Dermis blood vessel endothelial cell (primary cell): ENCODE measurements around the gene UVRAG. TPM values are rescaled to one million over a fixed set of nuclear protein-coding genes. Genes with fewer than 3 reads are reported as not detected.

Experiments
- DNase-seq: peaks from one replicate; pipeline ENCODE4 v3.0.0; 2010
- total RNA-seq: library from RNA; depleted of rRNA; stranded (reverse); fragments of >200 nt; gene quantifications from 2 replicates; pipeline ENCODE4 v1.2.3, GENCODE V29; 2014

UVRAG gene
- total RNA-seq, 1 donor from 2014 or later: 98.2 TPM

DNA sequence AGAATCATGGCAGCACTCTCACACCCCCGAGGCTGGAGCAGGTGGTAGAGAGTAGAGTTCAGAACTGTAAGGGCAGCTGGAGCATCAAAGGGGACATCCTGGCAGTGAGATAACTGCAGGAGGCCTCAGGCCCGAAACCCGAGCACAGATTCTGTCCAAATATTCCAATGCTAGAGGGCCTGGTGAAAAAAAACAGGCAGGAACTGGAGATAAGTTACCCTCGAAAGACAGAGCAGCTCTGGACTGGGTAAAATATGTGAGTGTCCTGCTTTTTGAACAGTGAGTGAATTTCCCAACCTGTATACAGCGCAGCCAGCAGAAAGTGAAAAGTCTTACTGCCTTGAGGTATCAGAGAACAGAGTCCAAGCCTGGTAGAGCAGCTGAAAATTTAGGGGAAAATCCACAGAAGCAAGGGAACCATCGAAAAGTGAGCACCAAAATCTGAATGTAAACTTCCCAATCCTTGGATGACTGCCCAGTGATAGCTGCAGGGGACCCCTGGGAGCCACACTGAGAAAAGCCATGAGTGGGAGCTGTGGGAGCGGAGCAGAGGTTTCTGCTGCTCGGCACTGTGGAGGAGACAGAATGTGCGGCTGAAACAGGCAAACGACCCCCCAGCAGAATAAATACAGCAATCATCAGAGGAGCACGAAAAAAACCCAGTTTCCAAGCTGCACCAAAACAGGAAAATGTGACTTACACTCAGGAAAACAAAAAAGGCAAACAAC lies 340.7 kb downstream of the UVRAG start:
- peak; percentile 21 for DNase-seq

DNA sequence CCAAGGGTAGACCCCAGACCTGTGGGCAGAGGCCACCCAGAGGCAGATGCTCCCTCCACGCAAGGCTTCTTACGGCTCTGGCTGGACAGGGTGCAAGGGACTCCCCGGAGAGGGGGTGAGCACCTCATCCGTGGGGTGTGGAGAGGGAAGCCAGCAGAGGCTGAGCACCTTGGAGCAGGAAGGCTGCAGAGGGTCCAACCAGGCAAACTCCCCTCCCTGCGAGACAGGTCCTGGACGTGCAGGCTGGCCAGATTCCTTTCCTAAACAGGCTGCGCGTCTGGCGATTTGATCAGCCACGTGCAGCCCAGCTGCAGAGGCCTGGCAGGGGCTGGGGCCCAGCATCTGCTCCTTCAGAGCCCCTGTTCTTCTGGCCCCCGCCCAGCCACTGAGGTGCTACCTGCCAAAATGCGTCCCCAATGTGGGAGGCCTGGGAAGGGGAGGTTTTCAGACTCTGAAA lies 342.0 kb downstream of the UVRAG start:
- DNase-seq: no peak

DNA sequence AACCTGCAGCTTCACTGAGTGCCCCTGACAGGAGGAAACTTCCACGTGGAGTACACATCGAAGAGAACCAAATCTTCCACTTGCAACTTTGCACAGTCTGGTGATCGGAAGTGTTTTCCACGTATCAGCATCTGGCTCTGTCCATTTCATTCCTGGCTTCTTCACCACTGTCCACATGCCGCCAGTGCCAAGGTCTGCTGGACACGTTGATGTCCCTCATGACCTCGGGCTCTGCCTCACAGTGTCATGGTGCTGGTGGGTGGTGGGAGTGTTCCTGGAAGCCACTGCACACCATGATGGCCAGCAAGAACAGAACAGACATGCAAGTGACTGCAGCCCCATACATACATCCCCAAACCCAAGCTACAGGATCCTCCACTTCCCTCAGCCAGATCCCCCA lies 342.9 kb downstream of the UVRAG start:
- no peak for DNase-seq

DNA sequence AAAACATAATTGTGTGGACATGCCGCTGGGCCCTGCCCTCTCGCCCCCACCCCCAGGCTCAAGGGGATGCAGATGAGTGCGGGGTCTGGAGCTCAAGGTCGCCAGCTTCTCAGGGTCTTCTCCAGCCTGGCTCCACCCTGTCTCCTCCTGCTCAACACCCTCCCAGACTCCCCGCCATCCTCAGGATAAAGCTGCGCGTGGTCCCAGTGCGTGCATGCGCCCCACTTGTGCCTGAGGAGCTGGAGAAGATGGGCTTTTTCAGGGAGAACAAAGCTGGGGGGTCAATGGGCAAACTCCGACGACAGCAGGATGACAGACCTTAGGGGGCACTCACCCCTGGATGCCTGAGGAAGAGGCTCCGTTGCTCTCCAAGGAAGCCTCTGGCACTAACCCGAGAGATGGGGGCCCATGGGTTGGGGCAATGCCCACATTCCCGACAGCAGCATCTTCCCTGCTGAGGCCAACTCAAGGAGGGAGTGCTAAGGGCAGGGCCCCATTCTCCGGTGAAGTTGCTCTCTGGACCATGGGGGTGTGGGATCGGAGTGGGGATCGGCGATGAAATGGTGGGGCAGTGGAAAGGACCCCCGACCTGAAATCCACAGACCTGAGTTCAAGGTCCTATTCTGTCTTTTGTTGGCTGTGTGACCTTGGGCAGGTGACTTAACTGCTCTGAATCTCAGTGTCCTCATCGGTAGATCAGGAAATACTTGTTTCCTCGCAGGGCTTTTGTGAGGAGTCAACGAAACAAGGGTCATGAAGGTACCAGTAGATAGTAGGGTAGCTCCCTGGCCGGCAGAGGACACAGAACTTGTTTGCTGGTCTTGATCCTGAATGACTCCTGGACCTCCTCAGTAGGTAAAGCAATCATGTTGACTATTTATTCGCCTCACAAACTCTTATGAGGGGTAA lies 343.6 kb downstream of the UVRAG start:
- no peak for DNase-seq

DNA sequence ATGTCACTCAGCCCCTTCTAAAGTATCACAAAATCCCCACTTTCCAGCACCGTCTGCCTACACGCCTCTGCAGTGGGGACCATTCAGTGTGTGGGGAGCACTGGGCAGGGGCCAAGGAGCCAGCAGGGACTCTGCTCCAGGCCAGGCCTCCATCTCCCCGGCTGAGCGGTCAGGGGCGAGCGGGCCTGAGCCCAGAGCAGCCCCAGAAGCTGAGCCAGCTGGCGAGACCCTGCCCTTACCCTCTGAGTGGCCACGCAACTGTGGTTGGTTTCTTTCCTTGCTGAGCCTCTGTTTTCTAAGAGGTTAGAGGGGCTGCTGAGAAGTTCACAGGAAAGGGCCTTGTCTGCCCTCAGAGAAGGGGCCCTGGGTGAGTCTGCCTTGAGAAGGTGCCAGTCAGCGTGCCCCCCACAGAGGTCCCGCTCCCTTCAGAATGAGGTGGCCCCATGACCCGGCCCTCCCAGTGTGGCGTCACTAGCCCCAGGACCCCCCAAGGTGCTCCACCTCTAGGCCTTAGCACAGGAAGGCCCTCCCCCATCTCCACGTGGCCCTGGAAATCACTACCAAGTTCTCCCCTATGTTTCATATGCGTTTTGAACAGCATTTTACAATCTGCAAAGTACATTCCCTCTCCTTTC lies 344.4 kb downstream of the UVRAG start:
- DNase-seq: no peak

DNA sequence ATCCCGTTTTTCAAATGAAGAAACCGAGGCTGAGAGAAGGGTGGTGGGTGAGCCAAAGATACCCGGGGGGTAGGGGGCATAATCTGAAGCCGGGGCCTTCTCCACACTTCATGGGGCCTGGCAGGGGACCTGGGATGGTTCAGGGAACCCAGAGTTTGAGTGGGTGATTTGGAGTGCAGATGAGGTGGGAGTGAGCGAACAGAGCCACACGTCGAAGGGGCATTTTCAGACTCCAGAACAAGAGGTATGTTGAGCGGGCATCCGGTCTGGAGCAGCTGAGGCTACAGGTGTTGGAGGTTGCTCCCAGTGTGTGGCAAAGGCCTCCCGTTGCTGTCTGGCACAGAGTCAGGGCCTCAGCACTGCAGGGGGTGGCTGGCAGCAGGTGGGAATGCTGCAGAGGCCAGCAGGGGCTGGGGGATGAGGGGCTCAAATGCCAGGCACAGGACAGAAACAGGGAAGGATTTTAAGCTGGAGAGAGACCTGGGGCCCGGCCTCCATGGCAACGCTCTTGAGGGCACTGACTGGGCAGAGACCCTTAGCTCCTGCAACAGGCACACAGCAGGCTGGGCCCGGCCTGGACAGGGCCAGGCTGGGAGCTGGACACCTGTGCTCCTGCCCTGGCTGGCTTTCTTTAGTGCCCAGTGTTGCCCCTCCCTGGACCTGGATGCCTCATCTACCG lies 345.1 kb downstream of the UVRAG start:
- DNase-seq: no peak

DNA sequence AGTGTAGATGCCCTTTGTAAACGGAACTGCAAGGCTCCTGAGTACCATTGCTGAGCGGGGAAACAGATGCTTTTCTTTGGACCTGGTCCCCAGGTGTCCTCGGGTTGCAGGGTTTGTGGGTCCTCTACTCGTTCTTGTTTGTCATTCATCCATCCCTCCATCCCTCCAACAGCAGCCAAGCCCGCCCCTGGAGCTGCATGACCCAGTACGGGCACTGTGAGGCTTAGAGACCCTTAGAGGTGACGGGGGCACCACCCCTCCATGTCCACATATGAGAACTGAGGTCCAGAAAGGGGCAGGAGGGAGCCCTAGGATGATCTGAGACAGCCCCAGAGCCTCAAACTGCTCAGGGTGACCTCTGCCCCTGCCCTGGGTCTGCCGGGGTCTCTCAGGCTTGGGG lies 345.8 kb downstream of the UVRAG start:
- DNase-seq: no peak

DNA sequence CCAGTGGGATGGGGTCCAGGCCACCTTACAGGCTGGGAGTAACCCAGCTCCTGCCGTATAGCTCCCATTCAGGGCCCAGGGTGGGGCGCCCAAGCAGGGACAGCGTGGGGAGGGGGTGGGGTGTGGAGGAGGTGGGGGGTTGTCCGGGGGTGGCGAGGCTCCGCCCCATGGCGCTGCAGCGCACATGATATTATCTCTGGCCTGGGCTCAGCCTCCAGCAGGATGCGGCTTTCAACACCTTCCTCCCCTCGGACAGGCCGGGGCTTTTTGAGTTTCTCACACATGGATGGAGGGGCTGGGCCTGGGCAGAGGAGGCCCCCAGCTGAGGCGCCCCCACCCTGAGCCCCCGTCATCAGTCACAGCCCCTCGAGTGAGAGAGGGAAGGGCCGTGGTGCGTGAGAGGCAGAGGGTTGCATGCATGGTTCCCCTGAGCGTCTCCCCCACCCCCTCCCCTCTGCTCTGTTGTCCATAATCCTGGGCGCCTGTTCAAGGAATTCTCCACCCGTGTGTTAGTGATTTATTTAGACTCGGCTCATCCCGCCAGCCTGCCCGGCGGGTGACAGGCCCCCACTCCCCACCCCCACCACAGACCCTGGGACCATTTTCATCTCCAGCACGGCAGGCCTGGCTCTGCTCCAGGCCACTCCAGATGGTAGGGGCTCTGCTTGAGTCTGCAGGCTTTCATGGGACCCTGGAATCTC lies 346.4 kb downstream of the UVRAG start:
- no peak for DNase-seq

DNA sequence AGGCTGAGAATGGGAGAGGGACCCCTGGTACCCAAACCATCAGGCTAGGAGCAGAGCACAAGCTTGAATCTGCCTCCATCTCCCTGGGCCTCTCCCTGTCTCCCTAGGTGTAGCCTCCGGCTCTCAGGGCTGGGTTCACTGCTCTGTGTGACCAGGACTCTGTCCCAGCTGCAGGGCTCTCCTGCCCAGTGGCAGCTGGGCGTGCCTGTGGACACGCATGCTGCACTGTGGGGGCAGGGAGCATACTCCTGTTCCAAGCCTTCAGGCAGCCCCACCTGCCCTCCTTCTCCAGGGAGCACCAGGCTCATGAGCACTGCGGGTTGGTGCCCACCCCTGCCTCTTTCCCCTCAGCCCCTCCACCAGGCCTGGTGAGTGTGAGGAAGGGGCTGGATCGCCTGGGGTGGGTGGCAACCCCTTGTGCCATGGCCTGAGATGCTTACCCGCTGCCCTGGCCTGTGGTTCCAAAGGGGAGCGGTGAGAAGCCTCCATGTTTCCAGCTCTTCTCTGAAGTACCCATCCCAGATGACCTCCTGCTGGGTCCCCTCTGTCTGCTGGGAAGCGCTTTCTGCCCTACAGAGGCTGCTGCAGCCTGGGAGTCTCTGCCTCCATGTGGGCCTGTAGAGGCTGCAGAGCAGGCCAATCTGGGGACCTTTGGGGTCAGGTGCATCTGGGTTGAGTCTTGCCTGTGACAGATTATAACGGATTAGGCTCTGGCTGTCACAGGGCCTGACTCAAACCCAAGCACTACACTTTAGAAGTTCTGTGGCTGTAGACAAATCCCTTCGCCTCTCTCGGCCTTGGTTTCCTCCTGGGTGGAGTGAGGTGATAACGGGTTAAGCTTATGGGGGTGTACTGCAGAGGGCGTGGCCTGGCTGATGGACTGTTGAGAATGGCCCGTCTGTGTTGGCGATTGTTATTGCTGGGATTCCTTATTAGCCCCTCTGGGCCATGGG lies 347.6 kb downstream of the UVRAG start:
- no peak for DNase-seq

DNA sequence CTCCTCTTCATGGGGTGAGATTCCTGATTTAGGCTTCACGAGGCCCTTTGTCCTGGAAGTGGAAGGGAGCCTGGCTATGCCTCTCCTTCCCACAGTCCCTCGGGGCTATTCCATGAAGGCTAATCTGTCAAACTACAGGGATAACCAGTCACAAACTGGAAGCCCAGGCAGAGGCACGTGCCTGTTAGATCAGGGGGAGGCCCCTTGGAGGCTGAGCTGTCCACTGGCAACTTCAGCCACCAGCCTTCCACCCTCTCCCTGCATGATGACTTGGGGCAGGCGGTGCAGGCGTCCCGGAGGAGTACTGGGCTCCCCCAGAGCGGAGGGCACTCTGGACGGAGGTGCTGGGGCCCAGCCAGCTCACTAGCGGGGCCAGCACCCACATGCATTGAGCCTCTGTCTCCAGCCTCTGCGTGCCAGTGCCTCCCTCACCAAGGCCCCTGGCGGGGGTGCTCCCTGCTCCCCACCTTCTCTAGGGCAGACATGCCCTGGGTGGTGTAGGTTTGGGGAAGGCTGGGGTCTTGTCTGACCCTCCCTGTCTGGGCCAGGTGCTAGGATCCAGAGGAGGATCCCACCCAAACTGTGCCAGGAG lies 348.4 kb downstream of the UVRAG start:
- no peak for DNase-seq

DNA sequence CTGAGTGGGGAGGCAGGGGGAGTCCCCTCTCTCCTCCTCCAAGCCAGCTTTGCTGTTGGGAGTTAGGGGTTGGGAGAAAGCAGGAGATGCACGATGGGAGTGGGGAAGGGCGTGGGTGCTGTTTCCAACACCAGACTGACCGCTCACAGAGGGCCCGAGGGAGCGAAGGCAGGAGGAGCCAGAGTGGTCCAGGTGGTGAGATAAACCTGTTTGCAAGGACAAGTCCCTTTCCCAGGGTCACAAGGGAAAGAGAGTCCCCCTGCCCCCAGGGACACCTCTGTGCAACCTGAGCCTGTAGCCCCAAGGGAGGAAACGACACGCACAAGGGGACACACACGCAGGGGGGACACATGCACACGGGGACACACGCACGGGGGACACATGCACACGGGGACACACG lies 349.1 kb downstream of the UVRAG start:
- no peak for DNase-seq

DNA sequence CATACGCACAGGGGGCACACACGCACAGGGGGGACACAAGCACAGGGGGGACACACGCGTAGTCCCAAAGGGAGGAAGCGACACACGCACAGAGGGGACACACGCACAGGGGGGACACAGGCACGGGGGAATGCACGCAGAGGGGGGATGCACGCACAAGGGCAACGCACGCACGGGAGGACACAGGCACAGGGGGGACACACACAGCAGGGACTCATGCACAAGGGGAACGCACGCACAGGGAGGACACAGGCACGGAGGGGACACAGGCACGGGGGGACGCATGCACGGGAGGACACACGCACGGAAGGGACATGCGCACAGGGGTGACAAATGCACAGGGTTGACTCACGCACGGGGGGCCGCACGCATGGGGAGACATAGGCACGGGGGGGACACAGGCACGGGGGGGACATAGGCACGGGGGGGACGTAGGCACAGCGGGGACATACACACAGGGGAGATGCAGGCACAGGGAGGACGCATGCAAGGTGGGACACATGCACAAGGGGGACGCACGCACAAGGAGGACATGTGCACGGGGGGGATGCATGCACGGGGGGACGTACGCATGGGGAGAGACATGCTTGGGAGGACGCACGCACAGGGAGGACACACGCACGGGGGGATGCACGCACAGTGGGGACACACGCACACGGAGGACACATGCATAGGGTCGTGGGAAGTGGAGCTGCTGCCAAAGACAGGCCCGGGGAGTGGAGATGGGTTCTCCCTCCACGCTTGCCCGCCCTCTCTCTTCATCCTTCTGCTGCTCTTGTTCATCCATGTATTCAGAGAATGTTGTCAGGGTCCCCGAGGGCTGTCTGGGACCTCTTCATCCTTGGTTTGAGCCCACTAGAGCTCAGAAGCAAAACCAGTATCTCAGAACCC lies 350.1 kb downstream of the UVRAG start:
- DNase-seq: no peak

DNA sequence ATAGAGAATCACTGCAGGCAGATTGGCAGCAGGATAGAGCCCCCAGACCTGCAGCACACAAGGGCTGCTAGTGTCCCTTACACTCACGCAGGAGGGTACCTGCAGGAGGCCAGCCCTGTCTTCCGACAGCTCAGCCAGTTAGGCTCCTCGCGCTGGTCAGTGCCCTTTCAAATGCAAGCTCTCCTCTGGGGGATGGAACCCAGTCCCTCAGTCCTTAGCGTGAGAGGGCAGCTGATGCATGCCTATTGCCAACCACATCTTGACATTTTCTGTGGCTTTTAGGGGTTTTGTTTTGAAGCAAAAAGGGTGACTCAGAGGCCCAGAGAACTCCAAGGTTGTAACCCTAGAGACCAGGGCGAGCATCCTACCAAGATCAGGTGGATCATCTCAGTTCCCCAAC lies 351.3 kb downstream of the UVRAG start:
- no peak for DNase-seq

DNA sequence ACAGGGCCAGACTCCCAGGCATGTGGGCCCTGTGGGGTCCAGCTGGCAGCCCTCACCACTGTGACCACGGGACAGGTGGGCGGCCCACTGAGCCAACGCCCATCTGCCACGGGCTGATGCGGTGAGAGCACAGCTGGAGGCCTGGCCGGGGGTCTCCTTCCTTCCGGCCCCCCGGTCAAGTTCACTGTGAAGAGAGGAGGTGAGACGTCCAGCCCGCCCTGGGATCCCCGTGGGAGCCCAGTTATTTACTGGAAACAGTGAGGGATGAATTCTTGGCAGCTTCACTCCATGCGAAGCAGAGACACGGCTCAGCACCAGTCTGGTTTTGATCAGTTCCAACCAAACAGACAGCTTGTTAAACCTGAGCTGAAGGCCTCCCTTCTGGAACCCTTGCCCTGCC lies 352.6 kb downstream of the UVRAG start:
- DNase-seq: no peak

DNA sequence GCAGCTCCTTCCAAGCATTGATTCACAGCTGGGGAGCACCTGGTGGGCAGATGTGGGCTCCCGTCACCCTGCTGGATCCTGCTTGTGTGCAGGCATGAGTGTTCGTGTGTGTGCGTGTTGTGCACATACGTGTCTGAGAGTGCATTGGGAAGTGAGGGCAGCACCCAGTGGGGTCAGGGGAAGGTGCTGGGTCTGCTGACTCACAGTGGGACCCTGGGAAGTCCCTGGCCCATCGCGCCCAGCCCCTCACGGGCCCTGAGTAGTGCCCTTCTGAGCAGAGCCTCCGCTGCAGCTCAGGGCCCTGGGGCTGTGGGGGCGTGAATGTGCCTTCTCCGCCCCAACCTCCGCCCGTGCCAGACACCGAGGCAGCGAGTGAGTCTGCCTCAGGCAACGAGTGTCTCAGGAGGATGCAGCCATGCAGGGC lies 354.5 kb downstream of the UVRAG start:
- DNase-seq: no peak

DNA sequence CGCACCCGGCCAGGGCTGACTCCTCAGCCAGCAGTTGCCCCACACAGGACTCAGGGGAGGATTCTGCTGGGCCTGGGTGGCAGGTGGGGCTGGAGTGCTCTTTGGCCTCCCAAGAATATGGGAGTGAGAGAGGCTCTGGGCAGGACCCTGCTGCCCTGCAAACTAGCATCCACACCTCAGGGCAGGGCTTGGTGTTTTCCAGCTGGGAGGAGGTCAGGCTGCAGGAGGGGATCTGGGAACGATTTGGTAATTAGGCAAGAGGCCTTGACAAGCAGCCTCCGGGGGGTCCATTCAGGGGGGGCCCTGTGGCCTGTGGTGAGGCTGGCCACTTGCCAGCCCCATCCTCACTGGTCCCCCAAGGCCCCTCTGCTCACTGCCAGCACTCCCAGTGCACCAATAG lies 355.5 kb downstream of the UVRAG start:
- DNase-seq: no peak

DNA sequence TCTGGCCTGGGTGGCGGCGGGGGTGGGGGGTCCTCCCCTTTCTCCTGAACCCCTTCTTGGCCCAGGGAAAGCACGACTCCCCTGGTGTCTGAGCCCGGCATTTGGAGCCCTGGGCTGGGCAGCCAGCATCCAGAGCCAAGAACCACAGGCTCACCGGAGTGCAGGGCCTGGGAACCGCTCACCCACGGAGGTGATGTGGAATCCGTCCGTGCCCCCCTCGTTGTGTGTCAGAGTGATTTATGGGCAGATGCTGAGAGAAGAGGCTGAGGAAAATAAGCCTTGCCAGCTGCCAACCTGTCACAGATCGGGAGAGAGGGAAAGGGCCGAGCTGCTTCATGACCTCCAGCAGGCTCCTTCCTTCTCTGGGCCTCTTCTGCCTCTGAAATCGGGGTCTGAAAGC lies 357.6 kb downstream of the UVRAG start:
- no peak for DNase-seq

DNA sequence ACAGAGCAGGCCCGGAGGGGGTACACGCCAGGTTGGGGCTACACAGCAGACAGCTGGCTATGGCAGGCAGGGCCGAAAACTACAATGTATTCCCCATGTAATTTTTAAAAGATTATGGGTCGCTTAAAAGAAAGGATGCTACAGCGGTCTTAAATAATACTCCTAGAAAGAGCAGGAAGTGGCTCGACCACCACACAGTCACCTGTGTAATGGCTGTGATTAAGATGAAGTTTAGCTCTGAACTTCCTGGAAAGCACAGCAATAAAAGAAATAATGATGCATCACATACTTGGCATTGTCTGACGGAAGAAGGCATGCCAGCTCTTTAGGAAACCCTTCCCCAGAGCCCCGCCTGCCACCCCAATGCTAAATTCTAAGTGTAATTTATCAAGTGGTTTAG lies 358.7 kb downstream of the UVRAG start:
- no peak for DNase-seq

DNA sequence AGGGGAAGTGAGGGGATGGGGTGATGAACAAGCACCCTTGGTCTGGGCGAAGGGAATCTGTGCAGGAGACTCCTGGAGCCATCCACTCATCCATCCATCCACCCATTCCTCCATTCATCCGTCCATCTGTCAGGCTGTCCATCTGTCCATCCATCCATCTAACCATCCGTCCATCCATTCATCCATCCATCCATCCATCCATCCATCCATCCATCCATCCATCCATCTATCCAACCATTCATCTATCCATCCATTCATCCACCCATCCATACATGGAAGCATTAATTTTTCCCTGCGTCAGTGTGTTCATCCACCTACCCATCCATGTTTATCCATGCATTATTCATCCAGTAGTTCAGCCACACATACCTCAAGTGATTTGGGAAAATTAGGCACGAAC lies 359.3 kb downstream of the UVRAG start:
- DNase-seq: no peak

DNA sequence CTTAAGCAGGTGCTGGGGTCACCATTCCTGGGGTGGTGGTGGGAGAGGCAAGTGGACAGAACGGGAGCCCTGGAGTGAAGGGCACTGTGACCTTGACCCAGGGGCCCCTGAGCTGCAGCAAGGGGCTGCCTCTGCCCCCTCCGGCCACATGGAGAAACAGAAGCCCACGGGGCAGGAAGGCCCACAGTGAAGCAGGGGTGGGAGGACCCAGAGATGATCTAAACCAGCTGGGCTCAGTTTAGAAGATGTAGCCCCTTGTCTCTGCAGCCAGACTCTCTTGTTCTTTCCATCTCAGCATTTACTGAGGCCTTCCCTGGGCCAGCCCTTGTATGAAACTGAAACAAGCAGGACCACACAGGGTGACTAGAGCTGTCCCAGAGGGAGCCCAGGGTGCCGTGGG lies 360.8 kb downstream of the UVRAG start:
- DNase-seq: no peak
